Keratinocyte (primary cell): ENCODE results near the gene VPS11. TPM values are rescaled to one million over a fixed set of nuclear protein-coding genes. Genes with fewer than 3 reads are reported as not detected.

Experiments
- DNase-seq: peaks from one replicate; pipeline ENCODE4 v3.0.0-alpha.2; 2011; ENCODE audit warnings: low read depth, missing footprints, low spot score
- FAIRE-seq: peaks from 2 replicates; lab custom pipeline; 2011; peaks lifted over from hg19 to GRCh38; lab: Jason Lieb, UNC
- H2AFZ ChIP-seq: 2 replicates; pipeline ENCODE4 v1.6.0; 2012; ENCODE audit warnings: low read length, control low read depth, inconsistent platforms; ENCODE audit not compliant: control insufficient read depth
- H3K27ac ChIP-seq: 2 replicates; pipeline ENCODE4 v1.5.1; 2011; ENCODE audit warnings: low read length; ENCODE audit not compliant: control insufficient read depth, insufficient read depth
- H3K27me3 ChIP-seq: 3 replicates; pipeline ENCODE4 v1.6.0; 2011; ENCODE audit warnings: low read length; ENCODE audit not compliant: control insufficient read depth, insufficient read depth; ENCODE audit errors: extremely low read depth
- H3K36me3 ChIP-seq, 2 experiments: 2 replicates in 1 of 2; 3 replicates in 1 of 2; pipeline ENCODE4 v1.5.1; 2011; ENCODE audit warnings: low read length in 2 of 2, mild to moderate bottlenecking in 1 of 2; ENCODE audit not compliant: control insufficient read depth in 2 of 2, insufficient read depth in 2 of 2; ENCODE audit errors: extremely low read depth in 1 of 2
- H3K4me1 ChIP-seq: 3 replicates; pipeline ENCODE4 v1.5.1; 2011; ENCODE audit warnings: low read length; ENCODE audit not compliant: control insufficient read depth, insufficient read depth; ENCODE audit errors: extremely low read depth
- H3K4me2 ChIP-seq: 3 replicates; pipeline ENCODE4 v1.6.0; 2011; ENCODE audit warnings: low read depth, low read length; ENCODE audit not compliant: control insufficient read depth, insufficient read depth; ENCODE audit errors: extremely low read depth
- H3K4me3 ChIP-seq, 3 experiments: fragments of 200-600 bp in 1 of 3; sonication (generic) in 1 of 3; 2 replicates in 2 of 3; 3 replicates in 1 of 3; pipeline ENCODE4 v1.5.1; 2011 to 2016; ENCODE audit warnings: low read length in 3 of 3, mild to moderate bottlenecking in 3 of 3, control low read depth in 2 of 3, inconsistent platforms in 1 of 3, low read depth in 1 of 3, mixed read lengths in 1 of 3, mixed run types in 1 of 3, moderate library complexity in 1 of 3; ENCODE audit not compliant: control insufficient read depth in 2 of 3, insufficient read depth in 2 of 3; ENCODE audit errors: extremely low read depth in 1 of 3
- H3K79me2 ChIP-seq: 2 replicates; pipeline ENCODE4 v1.6.0; 2012; ENCODE audit warnings: low read length; ENCODE audit not compliant: control insufficient read depth, insufficient read depth
- H3K9ac ChIP-seq: 3 replicates; pipeline ENCODE4 v1.6.0; 2011; ENCODE audit warnings: low read length; ENCODE audit not compliant: control insufficient read depth, insufficient read depth; ENCODE audit errors: extremely low read depth
- H3K9me1 ChIP-seq: 3 replicates; pipeline ENCODE4 v1.6.0; 2011; ENCODE audit warnings: low read length; ENCODE audit not compliant: control insufficient read depth, insufficient read depth; ENCODE audit errors: extremely low read depth
- H3K9me3 ChIP-seq: 2 replicates; pipeline ENCODE4 v1.5.1; 2012; ENCODE audit warnings: low read depth, low read length; ENCODE audit not compliant: control insufficient read depth
- H4K20me1 ChIP-seq: 3 replicates; pipeline ENCODE4 v1.6.0; 2011; ENCODE audit warnings: low read length; ENCODE audit not compliant: control insufficient read depth, insufficient read depth; ENCODE audit errors: extremely low read depth
- EZH2 ChIP-seq: IDR thresholded peaks from one replicate; pipeline ENCODE4 v1.6.1; 2012; ENCODE audit warnings: inconsistent platforms, mild to moderate bottlenecking, low read length, moderate library complexity
- dilution Hi-C: fragments of 300-500 bp; cut with MboI; formaldehyde crosslinking; loops from one replicate; pipeline ENCODE4 v1.7.0; 2020; ENCODE audit warnings: low sequenced_read_pairs; ENCODE audit not compliant: extremely low pct_ligation_motif_present
- polyA plus RNA-seq, 5 experiments: library from polyadenylated mRNA; depleted of rRNA in 3 of 5; stranded (reverse) in 3 of 5; stranded (forward) in 1 of 5; unstranded in 1 of 5; fragments of >200 nt; gene quantifications; 1 replicate in 1 of 5; 2 replicates in 3 of 5; 3 replicates in 1 of 5; pipeline versions ENCODE4 v1.2.1 to v1.2.3, GENCODE V29; 2011 to 2012; ENCODE audit warnings: missing spikeins in 2 of 5, low read depth in 1 of 5, low replicate concordance in 1 of 5
- TF ChIP-seq, protein P1 (sequence below), 3 experiments: IDR thresholded peaks in 1 of 3; conservative IDR thresholded peaks in 1 of 3; optimal IDR thresholded peaks in 1 of 3; 2 replicates in 2 of 3; 3 replicates in 1 of 3; pipeline versions ENCODE3 to v1.5.1; 2011; ENCODE audit warnings: low read length in 3 of 3, mild to moderate bottlenecking in 3 of 3, moderate library complexity in 2 of 3, control low read depth in 1 of 3, inconsistent platforms in 1 of 3; ENCODE audit not compliant: insufficient read depth in 2 of 3; ENCODE audit errors: extremely low read depth in 1 of 3

VPS11 gene
- polyA plus RNA-seq, 1 donor (not counting 4 experiments of a cell fraction or from before 2014, with no cell fraction given): 12.1 TPM

DNA sequence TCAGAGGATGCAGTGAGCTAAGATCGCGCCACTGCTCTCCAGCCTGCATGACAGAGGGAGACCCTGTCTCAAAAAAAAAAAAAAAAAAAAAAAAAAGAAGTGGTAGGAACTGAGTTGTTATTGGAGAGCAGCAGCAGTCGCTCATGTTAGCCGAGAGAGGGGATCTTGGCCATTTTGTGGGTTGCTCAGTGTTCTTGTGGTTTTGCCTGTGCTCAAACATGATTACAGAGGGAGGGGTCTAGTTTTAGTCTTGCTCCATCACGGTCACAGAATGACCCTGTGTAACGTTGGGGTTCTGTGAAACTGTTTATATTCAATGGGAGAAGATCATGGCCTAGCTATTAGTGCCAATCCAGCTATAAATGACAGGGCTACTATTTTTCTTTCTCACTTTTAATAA, 32.1 kb downstream of the VPS11 start:
- dilution Hi-C loops: no loop called here
- no peaks in the 10 kb centered on the region for H3K9me3 ChIP-seq
- FAIRE-seq: no peak
- H3K27me3 ChIP-seq: no peaks in the 10 kb centered on the region
- no peaks in the 10 kb centered on the region for H4K20me1 ChIP-seq
- H3K4me2 ChIP-seq: peak overlapping the region; percentile 97
- TF ChIP-seq EZH2: no peak
- TF ChIP-seq, protein P1, sequence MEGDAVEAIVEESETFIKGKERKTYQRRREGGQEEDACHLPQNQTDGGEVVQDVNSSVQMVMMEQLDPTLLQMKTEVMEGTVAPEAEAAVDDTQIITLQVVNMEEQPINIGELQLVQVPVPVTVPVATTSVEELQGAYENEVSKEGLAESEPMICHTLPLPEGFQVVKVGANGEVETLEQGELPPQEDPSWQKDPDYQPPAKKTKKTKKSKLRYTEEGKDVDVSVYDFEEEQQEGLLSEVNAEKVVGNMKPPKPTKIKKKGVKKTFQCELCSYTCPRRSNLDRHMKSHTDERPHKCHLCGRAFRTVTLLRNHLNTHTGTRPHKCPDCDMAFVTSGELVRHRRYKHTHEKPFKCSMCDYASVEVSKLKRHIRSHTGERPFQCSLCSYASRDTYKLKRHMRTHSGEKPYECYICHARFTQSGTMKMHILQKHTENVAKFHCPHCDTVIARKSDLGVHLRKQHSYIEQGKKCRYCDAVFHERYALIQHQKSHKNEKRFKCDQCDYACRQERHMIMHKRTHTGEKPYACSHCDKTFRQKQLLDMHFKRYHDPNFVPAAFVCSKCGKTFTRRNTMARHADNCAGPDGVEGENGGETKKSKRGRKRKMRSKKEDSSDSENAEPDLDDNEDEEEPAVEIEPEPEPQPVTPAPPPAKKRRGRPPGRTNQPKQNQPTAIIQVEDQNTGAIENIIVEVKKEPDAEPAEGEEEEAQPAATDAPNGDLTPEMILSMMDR (optimal IDR thresholded peaks at IDR 0.05 in 1 of 3, IDR thresholded peaks at IDR 0.05 in 1 of 3, conservative IDR thresholded peaks at IDR 0.05 in 1 of 3; ENCODE audit: extremely low read depth in 1 of 3, insufficient read depth in 2 of 3, low read length in 3 of 3): no peak
- peak overlapping the region in 1 of 3 experiments; percentile 86 for H3K4me3 ChIP-seq
- H3K36me3 ChIP-seq: peaks cover 12 to 22% of the 10 kb centered on the region in 2 experiments
- H2AFZ ChIP-seq: no peak overlapping the region
- peaks cover 26% of the 10 kb centered on the region for H3K79me2 ChIP-seq
- DNase-seq: no peak
- H3K9ac ChIP-seq: no peak overlapping the region
- H3K4me1 ChIP-seq: peaks cover 26% of the 10 kb centered on the region
- H3K9me1 ChIP-seq: no peaks in the 10 kb centered on the region
- H3K27ac ChIP-seq: no peak overlapping the region

DNA sequence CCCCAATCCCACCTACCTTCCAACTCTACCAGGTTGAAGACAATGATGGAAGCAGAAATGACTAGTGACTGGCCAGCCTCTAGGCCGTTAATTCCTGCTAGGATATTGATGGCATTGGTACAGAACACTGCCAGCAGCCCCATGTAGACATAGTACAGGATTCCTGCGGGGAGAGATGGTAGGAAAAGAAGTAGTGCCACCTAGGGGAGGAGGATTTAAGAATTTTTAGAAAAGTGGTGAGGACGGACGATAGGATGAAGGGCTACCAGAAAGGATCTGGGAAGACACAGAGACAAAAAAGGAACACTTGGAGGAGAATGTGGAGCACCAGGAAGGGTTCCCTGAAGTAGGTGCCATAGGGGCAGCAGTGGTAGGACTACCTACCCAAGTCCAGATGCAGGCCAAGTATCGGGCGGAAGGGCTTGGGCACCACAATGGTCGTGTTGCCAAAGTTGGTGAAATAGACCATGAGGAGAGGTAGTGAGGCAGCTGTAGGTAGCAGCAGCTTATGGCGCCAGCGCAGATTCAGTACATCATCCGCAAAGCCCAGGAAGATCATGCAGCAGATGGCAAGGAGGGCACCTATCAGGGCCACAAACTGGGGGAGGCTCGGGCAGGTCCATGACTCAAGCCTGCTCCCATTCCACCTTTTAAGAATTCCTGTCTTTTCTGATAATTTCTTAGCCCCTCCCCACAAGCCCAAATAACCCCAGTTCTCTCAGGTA, 32.8 kb downstream of the VPS11 start:
- Histone ChIP-seq H3K36me3 (peaks cover 12 to 22% of the 10 kb centered on the region in 2 experiments), H4K20me1 (no peaks in the 10 kb centered on the region), H2AFZ (peak overlapping the region; percentile 67), H3K4me2 (peak overlapping the region; percentile 97), H3K9me1 (no peaks in the 10 kb centered on the region), H3K27ac (peak overlapping the region; percentile 99), H3K27me3 (no peaks in the 10 kb centered on the region), H3K4me3 (peak overlapping the region; percentile 82 to 86 (median 86)), H3K79me2 (peaks cover 20% of the 10 kb centered on the region), H3K4me1 (peaks cover 26% of the 10 kb centered on the region), H3K9ac (peak overlapping the region; percentile 91), H3K9me3 (no peaks in the 10 kb centered on the region)
- dilution Hi-C loops: no loop called here
- TF ChIP-seq EZH2: no peak
- TF ChIP-seq, protein P1 (optimal IDR thresholded peaks at IDR 0.05 in 1 of 3, IDR thresholded peaks at IDR 0.05 in 1 of 3, conservative IDR thresholded peaks at IDR 0.05 in 1 of 3; ENCODE audit: extremely low read depth in 1 of 3, insufficient read depth in 2 of 3, low read length in 3 of 3): peak; percentile 44 to 61 (median 55)
- FAIRE-seq: peak; percentile 36
- DNase-seq: no peak
